AG09319 (cell line): Measurements from ENCODE around the gene TNFAIP2.

Source experiments
- DNase-seq: peaks from one replicate; pipeline ENCODE4 v3.0.0-alpha.2; 2010; ENCODE audit warnings: low read depth; ENCODE audit errors: extremely low read depth
- CTCF ChIP-seq: IDR thresholded peaks from 2 replicates; pipeline ENCODE4 v1.5.1; 2011; ENCODE audit warnings: low read depth, mild to moderate bottlenecking, inconsistent platforms, low read length, moderate library complexity

The TNFAIP2 gene

GRCh38 chr14:103096387-103096786 is 26.9 kb upstream of the TNFAIP2 start:
- TF ChIP-seq CTCF, result no peak
- no peak for DNase-seq

- no peak for DNase-seq
- TF ChIP-seq CTCF, result no peak
Measured at GRCh38 chr14:103097244-103097993, 25.8 kb upstream of the TNFAIP2 start.

GRCh38 chr14:103097994-103098957 is 25.0 kb upstream of the TNFAIP2 start:
- TF ChIP-seq CTCF, result no peak

GRCh38 chr14:103099081-103099732 is 24.1 kb upstream of the TNFAIP2 start:
- DNase-seq, result no peak
- TF ChIP-seq CTCF, result no peak

More at GRCh38 chr14:103097994-103098957, 25.0 kb upstream of the TNFAIP2 start:
- DNase-seq, result no peak

GRCh38 chr14:103099733-103100280 is 23.5 kb upstream of the TNFAIP2 start:
- no peak for DNase-seq
- no peak for TF ChIP-seq CTCF

- no peak for TF ChIP-seq CTCF
- no peak for DNase-seq
Measured at GRCh38 chr14:103100281-103101121, 22.8 kb upstream of the TNFAIP2 start.
